Middle frontal gyrus (tissue), 1 donor: Measurements from ENCODE around the gene THSD7B.
"Not testable (repeated sequence)": the region's sequence is repeated elsewhere in the genome, so short reads cannot be mapped to it uniquely, and the experiment has no call there.

Source experiments
- DNase-seq: peaks from one replicate; pipeline ENCODE4 v3.0.0-alpha.2; 2015; ENCODE audit warnings: low spot score; ENCODE audit errors: extremely low spot score

Gene THSD7B

GRCh38 chr2:137522620-137523011 lies 757.3 kb downstream of the THSD7B start:
- no peak for DNase-seq

- no peak for DNase-seq
Measured at GRCh38 chr2:137523931-137524330, 758.6 kb downstream of the THSD7B start.

GRCh38 chr2:137525132-137525531 lies 759.8 kb downstream of the THSD7B start:
- no peak for DNase-seq

- no peak for DNase-seq
Measured at GRCh38 chr2:137525641-137526190, 760.4 kb downstream of the THSD7B start.

- no peak for DNase-seq
Measured at GRCh38 chr2:137535897-137536296, 770.6 kb downstream of the THSD7B start.

GRCh38 chr2:137539336-137539735 lies 774.0 kb downstream of the THSD7B start:
- no peak for DNase-seq

- DNase-seq, result no peak
Measured at GRCh38 chr2:137547842-137548241, 782.5 kb downstream of the THSD7B start.

- DNase-seq, result no peak
Measured at GRCh38 chr2:137566387-137566786, 801.0 kb downstream of the THSD7B start.

GRCh38 chr2:137570484-137570883 lies 805.1 kb downstream of the THSD7B start:
- no peak for DNase-seq

- DNase-seq, result not testable (repeated sequence)
Measured at GRCh38 chr2:137587834-137588233, 822.5 kb downstream of the THSD7B start.

- not testable (repeated sequence) for DNase-seq
Measured at GRCh38 chr2:137588578-137588977, 823.2 kb downstream of the THSD7B start.

GRCh38 chr2:137590102-137590501 lies 824.8 kb downstream of the THSD7B start:
- no peak for DNase-seq

GRCh38 chr2:137607722-137608318 lies 842.5 kb downstream of the THSD7B start:
- DNase-seq, result no peak

- no peak for DNase-seq
Measured at GRCh38 chr2:137638932-137639331, 873.6 kb downstream of the THSD7B start.

GRCh38 chr2:137644731-137645130 lies 879.4 kb downstream of the THSD7B start:
- peak; percentile 67 for DNase-seq

GRCh38 chr2:137654046-137654445 lies 888.7 kb downstream of the THSD7B start:
- no peak for DNase-seq

GRCh38 chr2:137655814-137656213 lies 890.5 kb downstream of the THSD7B start:
- no peak for DNase-seq

- no peak for DNase-seq
Measured at GRCh38 chr2:137658433-137658832, 893.1 kb downstream of the THSD7B start.

GRCh38 chr2:137659616-137660015 lies 894.3 kb downstream of the THSD7B start:
- no peak for DNase-seq

- DNase-seq, result no peak
Measured at GRCh38 chr2:137670111-137670510, 904.8 kb downstream of the THSD7B start.

GRCh38 chr2:137672989-137673552 lies 907.7 kb downstream of the THSD7B start:
- DNase-seq, result no peak

- DNase-seq, result no peak
Measured at GRCh38 chr2:137674991-137675390, 909.6 kb downstream of the THSD7B start.
